HG02678 (cell line): ENCODE results near the gene TAF10.

Source experiments
- ATAC-seq: cut with Tn5 transposase; IDR thresholded peaks from one replicate; pipeline ENCODE4 v1.9.1; 2021; ENCODE audit warnings: mild to moderate bottlenecking, moderate library complexity; ENCODE audit not compliant: unreplicated experiment

The TAF10 gene

GRCh38 chr11:6640985-6641701, 29.1 kb upstream of the TAF10 start:
- no peak for ATAC-seq

GRCh38 chr11:6640036-6640984, 28.3 kb upstream of the TAF10 start:
- no peak for ATAC-seq

GRCh38 chr11:6638429-6638828, 26.4 kb upstream of the TAF10 start:
- ATAC-seq = no peak

GRCh38 chr11:6637871-6638270, 25.9 kb upstream of the TAF10 start:
- ATAC-seq = no peak

- ATAC-seq = no peak
Measured at GRCh38 chr11:6636480-6636879, 24.5 kb upstream of the TAF10 start.

GRCh38 chr11:6635082-6635932, 23.3 kb upstream of the TAF10 start:
- no peak for ATAC-seq

- ATAC-seq = no peak
Measured at GRCh38 chr11:6634534-6634933, 22.5 kb upstream of the TAF10 start.

- no peak for ATAC-seq
Measured at GRCh38 chr11:6633422-6634408, 21.7 kb upstream of the TAF10 start.

GRCh38 chr11:6632116-6633073, 20.4 kb upstream of the TAF10 start:
- no peak for ATAC-seq

GRCh38 chr11:6631361-6631890, 19.4 kb upstream of the TAF10 start:
- ATAC-seq = no peak

GRCh38 chr11:6630632-6631291, 18.7 kb upstream of the TAF10 start:
- ATAC-seq = no peak

- ATAC-seq = no peak
Measured at GRCh38 chr11:6629892-6630631, 18.0 kb upstream of the TAF10 start.

GRCh38 chr11:6629573-6629891, 17.5 kb upstream of the TAF10 start:
- ATAC-seq = no peak

GRCh38 chr11:6628526-6628925, 16.5 kb upstream of the TAF10 start:
- ATAC-seq = no peak

- ATAC-seq = peak; percentile 80
Measured at GRCh38 chr11:6627762-6628241, 15.8 kb upstream of the TAF10 start.

- ATAC-seq = peak; percentile 2
Measured at GRCh38 chr11:6626971-6627761, 15.2 kb upstream of the TAF10 start.
